K562 (cell line): ENCODE results near the gene RERE. TPM values are rescaled to one million over a fixed set of nuclear protein-coding genes. Genes with fewer than 3 reads are reported as not detected.

Experiments used
- DMBX1 ChIP-seq: fragments of 250-450 bp; sonication (Bioruptor Pico); IDR thresholded peaks from 2 replicates; pipeline ENCODE4 v1.8.0; 2022; ENCODE audit warnings: inconsistent platforms, mild to moderate bottlenecking, moderate library complexity, borderline replicate concordance
- FOXK1 ChIP-seq: sonication (generic); formaldehyde crosslinking; IDR thresholded peaks from 2 replicates; pipeline ENCODE4 v1.8.0; 2022; ENCODE audit warnings: missing genetic modification reagents, mild to moderate bottlenecking, borderline replicate concordance
- GATA2 ChIP-seq: sonication (generic); formaldehyde crosslinking; IDR thresholded peaks from 2 replicates; pipeline ENCODE4 v1.4.0; 2020; ENCODE audit warnings: mild to moderate bottlenecking, missing genetic modification reagents
- GTF2F1 ChIP-seq: IDR thresholded peaks from 2 replicates; pipeline ENCODE4 v1.6.1; 2011; ENCODE audit warnings: low read depth, low read length, improper control_type of control experiment
- KDM1A ChIP-seq, 2 experiments: fragments of 450-650 bp; IDR thresholded peaks; 2 replicates each; pipeline ENCODE4 v1.6.1; 2016; ENCODE audit warnings: mild to moderate bottlenecking in 2 of 2
- XRCC5 ChIP-seq: fragments of 200-400 bp; formaldehyde crosslinking; IDR thresholded peaks from 2 replicates; pipeline ENCODE4 v1.6.1; 2017; ENCODE audit warnings: low read depth, mild to moderate bottlenecking, low read length
- ZFP36 ChIP-seq: fragments of 150-350 bp; IDR thresholded peaks from 2 replicates; pipeline ENCODE4 v1.6.1; 2018; ENCODE audit warnings: low read length, low read depth; ENCODE audit not compliant: partially characterized antibody
- ZNF561 ChIP-seq: fragments of 450-650 bp; formaldehyde crosslinking; conservative IDR thresholded peaks from 2 replicates; pipeline ENCODE4 v1.4.0; 2020; ENCODE audit warnings: mild to moderate bottlenecking, moderate library complexity
- polyA plus RNA-seq, 8 experiments: library from polyadenylated mRNA; depleted of rRNA in 4 of 8; stranded (reverse) in 5 of 8; unstranded in 3 of 8; fragments of >200 nt; fragmentation: Nextera tagmentation in 2 of 8; fragmentation: Illumina TruSeq in 1 of 8; extraction: Ambion mirVana in 2 of 8; extraction: Trizol in 1 of 8; gene quantifications; 2 replicates each; pipeline versions ENCODE4 v1.2.1 to v1.2.3, GENCODE V29; 2011 to 2014; ENCODE audit warnings: inconsistent platforms in 1 of 8, missing spikeins in 1 of 8
- total RNA-seq, 7 experiments: library from RNA; depleted of rRNA in 6 of 7; stranded (reverse); fragments of >200 nt in 6 of 7; fragmentation: Illumina TruSeq in 2 of 7; extraction: Trizol in 2 of 7; gene quantifications; 2 replicates each; pipeline versions ENCODE4 v1.2.1 to v1.2.3, GENCODE V29; 2011 to 2021; ENCODE audit warnings: low replicate concordance in 1 of 7
- TF ChIP-seq, protein P1 (sequence below): sonication (generic); formaldehyde crosslinking; IDR thresholded peaks from 2 replicates; pipeline ENCODE4 v1.8.1; 2023; ENCODE audit warnings: mild to moderate bottlenecking, missing genetic modification reagents
- TF ChIP-seq, protein P2 (sequence below), 3 experiments: IDR thresholded peaks in 2 of 3; conservative IDR thresholded peaks in 1 of 3; 2 replicates each; pipeline ENCODE4 v1.5.1; 2011 to 2012; ENCODE audit warnings: low read length in 3 of 3, mild to moderate bottlenecking in 3 of 3, control low read depth in 2 of 3, improper control_type of control experiment in 1 of 3, inconsistent platforms in 1 of 3, low read depth in 1 of 3, mixed read lengths in 1 of 3, moderate library complexity in 1 of 3; ENCODE audit not compliant: insufficient read depth in 2 of 3
- TF ChIP-seq, protein P3 (sequence below): fragments of 450-650 bp; IDR thresholded peaks from 2 replicates; pipeline ENCODE4 v1.6.1; 2017; ENCODE audit warnings: antibody characterized with exemption

Gene RERE
- total and polyA plus RNA-seq, 9 of the 15 experiments (the other 6 are each of a cell fraction or from before 2014, with no cell fraction given), result 3.0 to 51.5 (median 13.4) TPM

DNA sequence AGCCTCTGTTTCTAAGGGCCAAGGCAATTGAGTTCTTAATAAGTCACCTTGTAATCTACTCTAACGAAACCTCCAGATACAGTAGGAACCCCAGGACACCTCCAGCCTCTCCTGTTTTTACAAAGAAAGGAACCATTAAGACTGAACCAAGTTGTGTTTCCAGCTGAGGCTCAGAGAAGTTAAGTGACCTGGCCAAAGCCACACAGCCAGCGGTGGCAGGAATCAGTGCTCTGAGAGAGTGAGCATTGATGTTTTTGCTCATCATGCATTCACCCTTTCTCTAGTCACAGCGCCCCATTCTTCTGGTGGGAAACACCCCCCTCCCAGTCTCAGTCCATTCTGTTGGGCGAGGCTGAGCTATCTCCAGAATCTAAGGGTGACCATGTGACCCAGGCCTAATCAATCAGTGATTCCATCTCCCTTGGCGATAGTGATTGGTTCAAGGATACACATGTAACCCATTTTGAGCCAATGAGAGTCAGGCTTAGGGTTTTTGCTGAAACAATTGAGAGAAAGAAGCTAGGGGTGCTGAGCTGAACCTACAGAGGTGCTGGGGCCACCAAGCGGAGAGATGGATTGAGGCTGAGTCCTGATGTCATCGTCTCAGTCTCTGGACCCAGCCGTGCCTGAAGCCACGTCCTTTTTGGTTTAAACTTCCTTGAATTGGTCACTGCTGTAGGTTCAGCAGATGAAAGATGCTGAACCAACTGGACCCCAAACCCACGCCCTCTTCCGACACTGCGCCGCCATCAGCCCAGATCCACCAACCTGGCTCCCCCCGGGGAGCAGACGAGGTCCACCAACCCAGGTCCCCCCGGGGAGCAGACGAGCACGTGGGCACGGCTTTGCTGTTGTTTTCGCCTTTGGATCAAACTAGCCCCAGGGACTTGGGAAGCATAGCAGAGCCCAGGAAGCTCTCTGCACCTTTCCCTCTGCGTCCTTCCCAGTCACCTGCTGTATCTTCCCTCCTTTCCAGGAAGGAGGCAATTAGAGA is 28.0 kb upstream of the RERE start (continued):
- TF ChIP-seq, protein P1, sequence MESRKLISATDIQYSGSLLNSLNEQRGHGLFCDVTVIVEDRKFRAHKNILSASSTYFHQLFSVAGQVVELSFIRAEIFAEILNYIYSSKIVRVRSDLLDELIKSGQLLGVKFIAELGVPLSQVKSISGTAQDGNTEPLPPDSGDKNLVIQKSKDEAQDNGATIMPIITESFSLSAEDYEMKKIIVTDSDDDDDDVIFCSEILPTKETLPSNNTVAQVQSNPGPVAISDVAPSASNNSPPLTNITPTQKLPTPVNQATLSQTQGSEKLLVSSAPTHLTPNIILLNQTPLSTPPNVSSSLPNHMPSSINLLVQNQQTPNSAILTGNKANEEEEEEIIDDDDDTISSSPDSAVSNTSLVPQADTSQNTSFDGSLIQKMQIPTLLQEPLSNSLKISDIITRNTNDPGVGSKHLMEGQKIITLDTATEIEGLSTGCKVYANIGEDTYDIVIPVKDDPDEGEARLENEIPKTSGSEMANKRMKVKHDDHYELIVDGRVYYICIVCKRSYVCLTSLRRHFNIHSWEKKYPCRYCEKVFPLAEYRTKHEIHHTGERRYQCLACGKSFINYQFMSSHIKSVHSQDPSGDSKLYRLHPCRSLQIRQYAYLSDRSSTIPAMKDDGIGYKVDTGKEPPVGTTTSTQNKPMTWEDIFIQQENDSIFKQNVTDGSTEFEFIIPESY (CRISPR knock-in tag), result 0 out of 2 replicates have a peak, but pooled peaks have one; percentile 24
- TF ChIP-seq XRCC5 (no peak), FOXK1 (CRISPR knock-in tag) (0 out of 2 replicates have a peak, but pooled peaks have one; percentile 48), GTF2F1 (no peak), KDM1A (IDR thresholded peaks at IDR 0.05) (peak; percentile 71 to 77), GATA2 (CRISPR knock-in tag) (peak; percentile 71), ZFP36 (peak; percentile 89), ZNF561 (CRISPR knock-in tag) (no peak), DMBX1 (no peak)
- TF ChIP-seq, protein P2, sequence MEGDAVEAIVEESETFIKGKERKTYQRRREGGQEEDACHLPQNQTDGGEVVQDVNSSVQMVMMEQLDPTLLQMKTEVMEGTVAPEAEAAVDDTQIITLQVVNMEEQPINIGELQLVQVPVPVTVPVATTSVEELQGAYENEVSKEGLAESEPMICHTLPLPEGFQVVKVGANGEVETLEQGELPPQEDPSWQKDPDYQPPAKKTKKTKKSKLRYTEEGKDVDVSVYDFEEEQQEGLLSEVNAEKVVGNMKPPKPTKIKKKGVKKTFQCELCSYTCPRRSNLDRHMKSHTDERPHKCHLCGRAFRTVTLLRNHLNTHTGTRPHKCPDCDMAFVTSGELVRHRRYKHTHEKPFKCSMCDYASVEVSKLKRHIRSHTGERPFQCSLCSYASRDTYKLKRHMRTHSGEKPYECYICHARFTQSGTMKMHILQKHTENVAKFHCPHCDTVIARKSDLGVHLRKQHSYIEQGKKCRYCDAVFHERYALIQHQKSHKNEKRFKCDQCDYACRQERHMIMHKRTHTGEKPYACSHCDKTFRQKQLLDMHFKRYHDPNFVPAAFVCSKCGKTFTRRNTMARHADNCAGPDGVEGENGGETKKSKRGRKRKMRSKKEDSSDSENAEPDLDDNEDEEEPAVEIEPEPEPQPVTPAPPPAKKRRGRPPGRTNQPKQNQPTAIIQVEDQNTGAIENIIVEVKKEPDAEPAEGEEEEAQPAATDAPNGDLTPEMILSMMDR (IDR thresholded peaks at IDR 0.05 in 2 of 3, conservative IDR thresholded peaks at IDR 0.05 in 1 of 3; ENCODE audit: insufficient read depth in 2 of 3, low read depth in 1 of 3, low read length in 3 of 3), result peak; percentile 44 to 51 (median 45)
- TF ChIP-seq, protein P3, sequence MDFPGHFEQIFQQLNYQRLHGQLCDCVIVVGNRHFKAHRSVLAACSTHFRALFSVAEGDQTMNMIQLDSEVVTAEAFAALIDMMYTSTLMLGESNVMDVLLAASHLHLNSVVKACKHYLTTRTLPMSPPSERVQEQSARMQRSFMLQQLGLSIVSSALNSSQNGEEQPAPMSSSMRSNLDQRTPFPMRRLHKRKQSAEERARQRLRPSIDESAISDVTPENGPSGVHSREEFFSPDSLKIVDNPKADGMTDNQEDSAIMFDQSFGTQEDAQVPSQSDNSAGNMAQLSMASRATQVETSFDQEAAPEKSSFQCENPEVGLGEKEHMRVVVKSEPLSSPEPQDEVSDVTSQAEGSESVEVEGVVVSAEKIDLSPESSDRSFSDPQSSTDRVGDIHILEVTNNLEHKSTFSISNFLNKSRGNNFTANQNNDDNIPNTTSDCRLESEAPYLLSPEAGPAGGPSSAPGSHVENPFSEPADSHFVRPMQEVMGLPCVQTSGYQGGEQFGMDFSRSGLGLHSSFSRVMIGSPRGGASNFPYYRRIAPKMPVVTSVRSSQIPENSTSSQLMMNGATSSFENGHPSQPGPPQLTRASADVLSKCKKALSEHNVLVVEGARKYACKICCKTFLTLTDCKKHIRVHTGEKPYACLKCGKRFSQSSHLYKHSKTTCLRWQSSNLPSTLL, result no peak
